Kidney epithelial cell (primary cell): ENCODE results near the gene P2RY6. TPM values are rescaled to one million over a fixed set of nuclear protein-coding genes. Genes with fewer than 3 reads are reported as not detected.

Experiments
- DNase-seq: peaks from one replicate; pipeline ENCODE4 v3.0.0-alpha.2; 2010; ENCODE audit warnings: low read depth
- H3K27me3 ChIP-seq: 2 replicates; pipeline ENCODE4 v1.6.0; 2011; ENCODE audit warnings: low read length; ENCODE audit not compliant: control insufficient read depth, insufficient read depth
- H3K36me3 ChIP-seq: 2 replicates; pipeline ENCODE4 v1.5.1; 2011; ENCODE audit warnings: low read length; ENCODE audit not compliant: control insufficient read depth, insufficient read depth
- H3K4me3 ChIP-seq: 2 replicates; pipeline ENCODE4 v1.5.1; 2011; ENCODE audit warnings: low read depth, mild to moderate bottlenecking, control low read depth, low read length
- CTCF ChIP-seq: IDR thresholded peaks from 2 replicates; pipeline ENCODE4 v1.5.1; 2011; ENCODE audit warnings: mild to moderate bottlenecking, moderate library complexity, low read length, control low read depth, inconsistent platforms; ENCODE audit not compliant: insufficient read depth, poor library complexity, severe bottlenecking
- total RNA-seq: library from RNA; depleted of rRNA; stranded (reverse); fragments of >200 nt; gene quantifications from 2 replicates; pipeline ENCODE4 v1.2.3, GENCODE V29; 2015

The P2RY6 gene
- total RNA-seq, 1 donor from 2014 or later: 6.1 TPM

- Histone ChIP-seq H3K27me3 (no peaks in the 10 kb centered on the region), H3K36me3 (no peaks in the 10 kb centered on the region), H3K4me3 (no peak overlapping the region)
- TF ChIP-seq CTCF: no peak
- no peak for DNase-seq
Measured at GRCh38 chr11:73265278-73265810, 6.8 kb upstream of the P2RY6 start.

GRCh38 chr11:73265853-73266645, 6.1 kb upstream of the P2RY6 start:
- no peak for DNase-seq
- Histone ChIP-seq H3K36me3 (no peaks in the 10 kb centered on the region), H3K4me3 (no peak overlapping the region), H3K27me3 (no peaks in the 10 kb centered on the region)
- no peak for TF ChIP-seq CTCF

GRCh38 chr11:73266646-73267020, 5.5 kb upstream of the P2RY6 start:
- no peak for TF ChIP-seq CTCF
- H3K36me3 ChIP-seq: no peaks in the 10 kb centered on the region
- H3K27me3 ChIP-seq: no peaks in the 10 kb centered on the region
- no peak overlapping the region for H3K4me3 ChIP-seq
- no peak for DNase-seq

- no peaks in the 10 kb centered on the region for H3K36me3 ChIP-seq
- TF ChIP-seq CTCF: no peak
- DNase-seq: no peak
- H3K27me3 ChIP-seq: no peaks in the 10 kb centered on the region
- no peak overlapping the region for H3K4me3 ChIP-seq
Measured at GRCh38 chr11:73267122-73267846, 4.9 kb upstream of the P2RY6 start.

GRCh38 chr11:73267906-73268540, 4.1 kb upstream of the P2RY6 start:
- Histone ChIP-seq H3K4me3 (no peak overlapping the region), H3K27me3 (no peaks in the 10 kb centered on the region), H3K36me3 (no peaks in the 10 kb centered on the region)
- no peak for TF ChIP-seq CTCF
- DNase-seq: no peak
